ENCODE measurements around the gene DNAAF3.

GRCh38 chr19:55165952-55166529 lies 372 bp downstream of the DNAAF3 start:
- TF ChIP-seq TAF1 (IDR thresholded peaks at IDR 0.05; ENCODE audit: borderline replicate concordance, low read depth, low read length), result no peak
- TF ChIP-seq POLR2AphosphoS5 (IDR thresholded peaks at IDR 0.05; ENCODE audit: low read depth, low read length), result no peak
- no peak for TF ChIP-seq POLR2A (IDR thresholded peaks at IDR 0.05; ENCODE audit: low read depth, low read length)
